IMR-90 (cell line): ENCODE measurements around the gene GLMN. TPM values are rescaled to one million over a fixed set of nuclear protein-coding genes. Genes with fewer than 3 reads are reported as not detected.
A peak's percentile ranks its signal among the peaks of the same experiment; 100 is the strongest.

Experiments
- ATAC-seq: fragments of 200-7000 bp; cut with Tn5 transposase; 2 replicates; pipeline ENCODE4 v1.9.1; 2020; ENCODE audit warnings: low read depth, mild to moderate bottlenecking, moderate library complexity
- BruUV-seq: library from RNA; stranded (reverse); fragments of 400-500 nt; replicated peaks from 2 replicates; lab custom pipeline; 2021; lab: Mats Ljungman, UMichigan
- CTCF ChIA-PET: fragments of 300-600 bp; formaldehyde crosslinking; extraction: SDS; loops from one replicate; lab custom pipeline; 2021; ENCODE audit warnings: antibody characterized with exemption; lab: Yijun Ruan, JAX
- POLR2A ChIA-PET: fragments of 300-600 bp; sonication (Branson Sonifier 250); formaldehyde crosslinking; loops from one replicate; lab custom pipeline; 2022; ENCODE audit warnings: antibody characterized with exemption; ENCODE audit not compliant: unreplicated experiment; lab: Charles Lee
- DNase-seq: peaks from one replicate; pipeline ENCODE4 v3.0.0; 2013
- H2AFZ ChIP-seq: replicated peaks from 2 replicates; pipeline ENCODE3; 2013; ENCODE audit warnings: low read length, mild to moderate bottlenecking; ENCODE audit not compliant: poor library complexity
- H2AK5ac ChIP-seq: 2 replicates; pipeline ENCODE4 v1.6.1; 2013; ENCODE audit warnings: low read depth, low read length, inconsistent platforms
- H2AK9ac ChIP-seq: replicated peaks from 2 replicates; pipeline ENCODE3; 2013; ENCODE audit warnings: mild to moderate bottlenecking, low read depth, low read length, moderate library complexity; ENCODE audit not compliant: poor library complexity
- H2BK120ac ChIP-seq: 2 replicates; pipeline ENCODE4 v1.6.1; 2013; ENCODE audit warnings: low read depth, low read length, inconsistent platforms
- H2BK15ac ChIP-seq: 3 replicates; pipeline ENCODE4 v1.6.1; 2013; ENCODE audit warnings: low read depth, low read length, inconsistent platforms
- H2BK20ac ChIP-seq: 2 replicates; pipeline ENCODE4 v1.6.1; 2013; ENCODE audit warnings: low read depth, mild to moderate bottlenecking, inconsistent platforms, low read length, moderate library complexity
- H2BK5ac ChIP-seq: 2 replicates; pipeline ENCODE4 v1.6.1; 2013; ENCODE audit warnings: mild to moderate bottlenecking, low read depth, low read length, inconsistent platforms; ENCODE audit not compliant: poor library complexity, severe bottlenecking
- H3K14ac ChIP-seq: replicated peaks from 2 replicates; pipeline ENCODE4 v1.6.1; 2013; ENCODE audit warnings: low read depth, low read length, inconsistent platforms
- H3K18ac ChIP-seq: 2 replicates; pipeline ENCODE4 v1.6.1; 2013; ENCODE audit warnings: low read depth, low read length, control low read depth
- H3K23ac ChIP-seq: 2 replicates; pipeline ENCODE4 v1.6.1; 2013; ENCODE audit warnings: low read depth, low read length, inconsistent platforms
- H3K27ac ChIP-seq: 2 replicates; pipeline ENCODE4 v1.5.1; 2013; ENCODE audit warnings: mild to moderate bottlenecking, control low read depth, low read length; ENCODE audit not compliant: insufficient read depth
- H3K27me3 ChIP-seq: 2 replicates; pipeline ENCODE4 v1.6.1; 2013; ENCODE audit warnings: low read length; ENCODE audit not compliant: control insufficient read depth, insufficient read depth
- H3K36me3 ChIP-seq: 2 replicates; pipeline ENCODE4 v1.6.1; 2013; ENCODE audit warnings: low read length, mixed read lengths; ENCODE audit not compliant: control insufficient read depth, insufficient read depth
- H3K4ac ChIP-seq: 2 replicates; pipeline ENCODE4 v1.6.1; 2013; ENCODE audit warnings: low read depth, low read length, inconsistent platforms
- H3K4me1 ChIP-seq: 2 replicates; pipeline ENCODE4 v1.6.1; 2013; ENCODE audit warnings: low read length, mixed read lengths; ENCODE audit not compliant: control insufficient read depth, insufficient read depth
- H3K4me2 ChIP-seq: 2 replicates; pipeline ENCODE4 v1.6.1; 2013; ENCODE audit warnings: low read depth, mild to moderate bottlenecking, control low read depth, low read length, moderate library complexity
- H3K4me3 ChIP-seq: 2 replicates; pipeline ENCODE4 v1.5.1; 2013; ENCODE audit warnings: low read depth, mild to moderate bottlenecking, control low read depth, low read length, moderate library complexity; ENCODE audit not compliant: insufficient read depth
- H3K56ac ChIP-seq: 2 replicates; pipeline ENCODE4 v1.6.1; 2013; ENCODE audit warnings: low read length, inconsistent platforms; ENCODE audit not compliant: insufficient read depth; ENCODE audit errors: extremely low read depth
- H3K79me1 ChIP-seq, 2 experiments: 2 replicates each; pipeline ENCODE4 v1.6.1; 2013; ENCODE audit warnings: low read length in 2 of 2, inconsistent platforms in 1 of 2, low read depth in 1 of 2
- H3K9ac ChIP-seq: 2 replicates; pipeline ENCODE4 v1.6.1; 2013; ENCODE audit warnings: low read depth, low read length, control low read depth
- H3K9me1 ChIP-seq: 2 replicates; pipeline ENCODE4 v1.6.1; 2013; ENCODE audit warnings: low read length, inconsistent platforms; ENCODE audit not compliant: insufficient read depth
- H3K9me3 ChIP-seq: 2 replicates; pipeline ENCODE4 v1.6.1; 2013; ENCODE audit warnings: low read length; ENCODE audit not compliant: control insufficient read depth, insufficient read depth
- H4K20me1 ChIP-seq: 2 replicates; pipeline ENCODE4 v1.6.1; 2013; ENCODE audit warnings: low read length, inconsistent platforms; ENCODE audit not compliant: insufficient read depth
- H4K5ac ChIP-seq: 2 replicates; pipeline ENCODE4 v1.6.1; 2013; ENCODE audit warnings: mild to moderate bottlenecking, low read depth, low read length, control low read depth
- H4K8ac ChIP-seq, 2 experiments: 2 replicates each; pipeline ENCODE4 v1.6.1; 2013; ENCODE audit warnings: low read depth in 2 of 2, low read length in 2 of 2, control low read depth in 1 of 2, inconsistent platforms in 1 of 2
- H4K91ac ChIP-seq: 2 replicates; pipeline ENCODE4 v1.6.1; 2013; ENCODE audit warnings: low read depth, low read length, inconsistent platforms; ENCODE audit not compliant: insufficient read depth
- BHLHE40 ChIP-seq: fragments of 150-350 bp; IDR thresholded peaks from 2 replicates; pipeline ENCODE4 v1.6.1; 2016; ENCODE audit warnings: mild to moderate bottlenecking, low read depth, low read length
- CEBPB ChIP-seq: IDR thresholded peaks from 2 replicates; pipeline ENCODE4 v1.6.1; 2012; ENCODE audit warnings: low read depth, low read length, improper control_type of control experiment
- CTCF ChIP-seq: conservative IDR thresholded peaks from 2 replicates; pipeline ENCODE4 v1.5.1; 2012; ENCODE audit warnings: mild to moderate bottlenecking, low read depth, low read length, improper control_type of control experiment
- ELK1 ChIP-seq: fragments of 150-350 bp; IDR thresholded peaks from 2 replicates; pipeline ENCODE4 v1.6.1; 2016; ENCODE audit warnings: low read depth, mild to moderate bottlenecking, low read length, moderate library complexity, borderline replicate concordance
- FOS ChIP-seq: fragments of 150-350 bp; IDR thresholded peaks from 2 replicates; pipeline ENCODE4 v1.6.1; 2016; ENCODE audit warnings: low read depth, low read length
- MAFK ChIP-seq: IDR thresholded peaks from 2 replicates; pipeline ENCODE4 v1.6.1; 2012; ENCODE audit warnings: low read depth, low read length, improper control_type of control experiment
- MAZ ChIP-seq: IDR thresholded peaks from 2 replicates; pipeline ENCODE4 v1.6.1; 2012; ENCODE audit warnings: low read depth, mild to moderate bottlenecking, low read length, improper control_type of control experiment, moderate library complexity, borderline replicate concordance
- MXI1 ChIP-seq: IDR thresholded peaks from 2 replicates; pipeline ENCODE4 v1.6.1; 2012; ENCODE audit warnings: low read depth, mild to moderate bottlenecking, low read length, moderate library complexity, borderline replicate concordance
- RAD21 ChIP-seq: IDR thresholded peaks from 2 replicates; pipeline ENCODE4 v1.6.1; 2012; ENCODE audit warnings: low read length, improper control_type of control experiment
- RCOR1 ChIP-seq: IDR thresholded peaks from 2 replicates; pipeline ENCODE4 v1.6.1; 2012; ENCODE audit warnings: mild to moderate bottlenecking, low read length, improper control_type of control experiment; ENCODE audit not compliant: insufficient replicate concordance
- RFX5 ChIP-seq: IDR thresholded peaks from 2 replicates; pipeline ENCODE4 v1.8.0; 2012; ENCODE audit warnings: low read depth, mild to moderate bottlenecking, low read length, moderate library complexity
- SMC3 ChIP-seq: fragments of 150-350 bp; IDR thresholded peaks from 2 replicates; pipeline ENCODE4 v1.6.1; 2016; ENCODE audit warnings: low read depth, mild to moderate bottlenecking, antibody characterized with exemption, low read length, moderate library complexity
- USF2 ChIP-seq: fragments of 150-350 bp; IDR thresholded peaks from 2 replicates; pipeline ENCODE4 v1.6.1; 2017; ENCODE audit warnings: mild to moderate bottlenecking, antibody characterized with exemption, low read length, low read depth
- WGBS, 2 experiments: methylation state at CpG; one replicate each; pipeline versions ENCODE4 v1.1.5 to v1.1.7; 2013; ENCODE audit warnings: missing lambda C conversion rate in 2 of 2; ENCODE audit not compliant: insufficient read length in 1 of 2; ENCODE audit errors: extremely low coverage in 2 of 2; 5-methylcytosine and 5-hydroxymethylcytosine counted together
- dilution Hi-C: fragments of 300-500 bp; cut with HindIII; formaldehyde crosslinking; loops from one replicate; pipeline ENCODE4 v1.14.3; 2018; ENCODE audit warnings: low sequenced_read_pairs; ENCODE audit not compliant: unreplicated experiment
- in situ Hi-C: fragments of 300-500 bp; cut with MboI; formaldehyde crosslinking; loops from 3 replicates; pipeline ENCODE4 v1.14.3; 2019; ENCODE audit warnings: low sequenced_read_pairs, inconsistent platforms, mixed read lengths
- intact Hi-C: fragments of 100-400 bp; cut with micrococcal nuclease; formaldehyde crosslinking; loops from 2 replicates; pipeline ENCODE4 v1.10.0; 2022
- polyA plus RNA-seq, 3 experiments: library from polyadenylated mRNA; depleted of rRNA; stranded (reverse); fragments of >200 nt; gene quantifications; 2 replicates each; pipeline ENCODE4 v1.2.3, GENCODE V29; 2012; ENCODE audit warnings: low replicate concordance in 1 of 3
- total RNA-seq: library from RNA; depleted of rRNA; stranded (reverse); fragments of >200 nt; gene quantifications from 2 replicates; pipeline ENCODE4 v1.2.3, GENCODE V29; 2012

The GLMN gene
- total and polyA plus RNA-seq, 2 of the 4 experiments (the other 2 are of a cell fraction), result 4.1 to 4.7 TPM

GRCh38 chr1:92323473-92324453, 25.0 kb upstream of the GLMN start:
- H2BK120ac ChIP-seq, result no peak overlapping the region
- dilution Hi-C loops, result no loop called here
- BruUV-seq, result TSS peak; percentile 67
- no peak overlapping the region for H3K4ac ChIP-seq
- H4K5ac ChIP-seq, result no peak overlapping the region
- H2AFZ ChIP-seq, result no peak overlapping the region
- H3K23ac ChIP-seq, result no peak overlapping the region
- TF ChIP-seq CEBPB (no peak), SMC3 (no peak), BHLHE40 (no peak), MAZ (no peak), RAD21 (no peak), ELK1 (no peak), USF2 (no peak), MAFK (no peak), MXI1 (no peak), CTCF (no peak), RCOR1 (no peak), RFX5 (no peak), FOS (no peak)
- intact Hi-C loops, result no loop called here
- CTCF ChIA-PET, result no interaction called here
- no peak overlapping the region for H3K9ac ChIP-seq
- no peak overlapping the region for H4K8ac ChIP-seq
- 83% methylated on average over 1 of the region's 7 CpGs; no CpG with 5 or more reads in 1 of the 2 experiments for WGBS, 2 experiments
- no peak overlapping the region for H4K91ac ChIP-seq
- H2BK20ac ChIP-seq, result no peak overlapping the region
- H3K56ac ChIP-seq, result no peak overlapping the region
- H3K36me3 ChIP-seq, result peaks cover 16% of the 10 kb centered on the region
- no peak overlapping the region for H2BK5ac ChIP-seq
- H3K27ac ChIP-seq, result no peak overlapping the region
- no peak overlapping the region for H2BK15ac ChIP-seq
- H3K79me1 ChIP-seq, result peaks cover 3 to 6% of the 10 kb centered on the region in 2 experiments; a peak in 1 of 4 replicates
- H4K20me1 ChIP-seq, result no peaks in the 10 kb centered on the region
- H3K9me1 ChIP-seq, result no peaks in the 10 kb centered on the region
- H3K14ac ChIP-seq, result no peak overlapping the region
- H3K18ac ChIP-seq, result no peak overlapping the region
- no peaks in the 10 kb centered on the region for H3K4me1 ChIP-seq
- no peak overlapping the region for H2AK9ac ChIP-seq
- no peak overlapping the region for H3K4me3 ChIP-seq
- peaks cover 5% of the 10 kb centered on the region; the same call in 1 of the 2 replicates for H3K9me3 ChIP-seq
- in situ Hi-C loops, result no loop called here
- POLR2A ChIA-PET, result no interaction called here
- H3K4me2 ChIP-seq, result no peak overlapping the region
- DNase-seq, result no peak
- ATAC-seq, result no peak
- no peaks in the 10 kb centered on the region for H3K27me3 ChIP-seq
- no peak overlapping the region for H2AK5ac ChIP-seq
